Spleen (tissue), 7 donors: Measurements from ENCODE around the gene BTBD2.

ENCODE experiments used
- POLR2A ChIP-seq, 3 donors: fragments of 450-650 bp; IDR thresholded peaks; one replicate each; pipeline ENCODE4 v1.5.1; 2017; ENCODE audit warnings: antibody characterized with exemption in 3 of 3, mild to moderate bottlenecking in 1 of 3
- POLR2AphosphoS5 ChIP-seq, 3 donors: sonication (generic); formaldehyde crosslinking; IDR thresholded peaks; one replicate each; pipeline ENCODE4 v1.5.1; 2017; ENCODE audit warnings: antibody characterized with exemption in 3 of 3
- TF ChIP-seq, protein P1 (sequence below), 11 experiments: fragments of 200-600 bp in 7 of 11; fragments of 450-650 bp in 4 of 11; sonication (generic) in 4 of 11; IDR thresholded peaks in 8 of 11; conservative IDR thresholded peaks in 3 of 11; 1 replicate in 7 of 11; 2 replicates in 4 of 11; pipeline versions ENCODE4 v1.4.0 to v1.8.0; 2016 to 2021; ENCODE audit warnings: antibody characterized with exemption in 11 of 11, inconsistent platforms in 4 of 11, mild to moderate bottlenecking in 1 of 11
- donor health status: DM: no; HTN: no; CAD: no; lungs with moderate emphysema.
- donor health status: DM: no; HTN: no; CAD: no.
- donor health status: DM: no; HTN: no; CAD: no.

DNA sequence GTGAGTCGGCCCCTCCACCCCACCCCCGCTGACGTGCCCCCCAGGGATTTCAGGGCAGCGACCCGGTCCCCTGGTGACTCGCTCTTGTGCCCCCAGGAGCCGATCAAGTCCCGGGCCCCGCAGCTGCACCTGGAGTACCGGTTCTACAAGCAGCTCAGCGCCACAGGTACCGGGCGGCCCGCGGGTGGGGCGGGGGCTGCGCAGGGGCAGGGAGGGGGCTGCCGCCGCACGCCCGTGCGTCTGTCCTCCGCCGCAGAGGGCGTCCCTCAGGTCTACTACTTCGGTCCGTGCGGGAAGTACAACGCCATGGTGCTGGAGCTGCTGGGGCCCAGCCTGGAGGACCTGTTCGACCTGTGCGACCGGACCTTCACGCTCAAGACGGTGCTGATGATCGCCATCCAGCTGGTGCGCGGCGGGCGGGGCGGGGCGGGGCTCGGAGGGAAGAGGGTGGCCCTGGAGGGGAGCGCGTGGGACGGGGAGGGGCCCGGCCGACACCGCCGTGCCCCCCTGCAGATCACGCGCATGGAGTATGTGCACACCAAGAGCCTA, 37.1 kb downstream of the BTBD2 start:
- no peak for TF ChIP-seq POLR2A (IDR thresholded peaks at IDR 0.05)
- TF ChIP-seq POLR2AphosphoS5 (IDR thresholded peaks at IDR 0.05): no peak
- TF ChIP-seq, protein P1, sequence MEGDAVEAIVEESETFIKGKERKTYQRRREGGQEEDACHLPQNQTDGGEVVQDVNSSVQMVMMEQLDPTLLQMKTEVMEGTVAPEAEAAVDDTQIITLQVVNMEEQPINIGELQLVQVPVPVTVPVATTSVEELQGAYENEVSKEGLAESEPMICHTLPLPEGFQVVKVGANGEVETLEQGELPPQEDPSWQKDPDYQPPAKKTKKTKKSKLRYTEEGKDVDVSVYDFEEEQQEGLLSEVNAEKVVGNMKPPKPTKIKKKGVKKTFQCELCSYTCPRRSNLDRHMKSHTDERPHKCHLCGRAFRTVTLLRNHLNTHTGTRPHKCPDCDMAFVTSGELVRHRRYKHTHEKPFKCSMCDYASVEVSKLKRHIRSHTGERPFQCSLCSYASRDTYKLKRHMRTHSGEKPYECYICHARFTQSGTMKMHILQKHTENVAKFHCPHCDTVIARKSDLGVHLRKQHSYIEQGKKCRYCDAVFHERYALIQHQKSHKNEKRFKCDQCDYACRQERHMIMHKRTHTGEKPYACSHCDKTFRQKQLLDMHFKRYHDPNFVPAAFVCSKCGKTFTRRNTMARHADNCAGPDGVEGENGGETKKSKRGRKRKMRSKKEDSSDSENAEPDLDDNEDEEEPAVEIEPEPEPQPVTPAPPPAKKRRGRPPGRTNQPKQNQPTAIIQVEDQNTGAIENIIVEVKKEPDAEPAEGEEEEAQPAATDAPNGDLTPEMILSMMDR (IDR thresholded peaks at IDR 0.05 in 8 of 11, conservative IDR thresholded peaks at IDR 0.05 in 3 of 11): no peak
